D721Med (cell line): ENCODE results near the gene HLA-DOB.
"Not testable (repeated sequence)": the region's sequence is repeated elsewhere in the genome, so short reads cannot be mapped to it uniquely, and the experiment has no call there.

Source experiments
- DNase-seq: peaks from one replicate; pipeline ENCODE4 v3.0.0; 2011; ENCODE audit warnings: low spot score; ENCODE audit not compliant: insufficient read length
- FAIRE-seq: peaks from 2 replicates; lab custom pipeline; 2011; peaks lifted over from hg19 to GRCh38; lab: Jason Lieb, UNC
- CTCF ChIP-seq: IDR thresholded peaks from 2 replicates; pipeline ENCODE4 v1.5.1; 2012; ENCODE audit warnings: mild to moderate bottlenecking, control low read depth; ENCODE audit not compliant: insufficient read depth; ENCODE audit errors: missing control alignments

The HLA-DOB gene

DNA sequence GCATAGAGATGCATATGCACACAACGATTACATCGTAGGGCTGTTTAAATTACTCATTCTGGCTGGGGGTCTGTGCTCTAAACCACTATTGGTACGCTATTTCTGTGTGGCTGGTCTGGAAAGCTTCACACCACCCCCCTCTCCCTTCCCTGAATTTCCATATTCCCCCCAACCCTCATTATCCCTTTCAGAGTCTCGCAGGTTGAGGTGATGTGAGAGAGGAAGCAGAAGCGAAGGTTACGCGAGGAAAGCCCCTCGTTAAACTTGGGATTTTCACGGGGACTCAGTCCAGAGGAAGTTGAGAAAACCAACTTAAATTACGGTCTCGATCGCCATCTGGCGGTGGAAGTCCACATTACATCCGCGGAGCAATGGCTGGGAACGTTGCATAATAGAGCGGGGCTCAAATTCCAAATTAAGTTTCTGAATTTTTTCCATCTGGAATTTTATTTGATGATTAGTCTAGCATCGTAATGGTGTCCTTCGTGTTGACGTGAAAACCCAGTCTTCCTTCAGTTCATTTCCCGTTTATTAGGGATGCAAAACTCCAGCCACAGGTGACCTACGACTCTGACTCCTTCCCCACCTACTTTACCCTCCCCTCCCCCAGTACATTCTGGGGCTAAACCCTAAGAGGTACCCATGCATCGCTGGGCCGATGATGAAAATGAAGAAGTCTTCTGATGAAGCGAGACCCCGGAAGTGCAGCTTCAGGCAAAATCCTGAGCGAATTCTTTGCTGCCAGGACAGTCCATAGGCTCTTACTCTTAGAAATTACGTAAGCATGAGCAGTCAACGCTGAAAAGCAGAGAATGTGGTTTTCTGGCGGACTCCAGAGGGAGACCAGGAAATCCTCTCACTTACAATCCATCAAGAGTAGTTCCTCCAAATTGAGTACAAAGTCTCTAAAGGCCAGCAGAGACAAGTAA lies 19.7 kb downstream of the HLA-DOB start:
- DNase-seq = no peak
- TF ChIP-seq CTCF = peak; percentile 85
- no peak for FAIRE-seq

- no peak for TF ChIP-seq CTCF
- FAIRE-seq (no peak), DNase-seq (no peak)
Observed at GRCh38 chr6:32794510-32794909, 22.3 kb downstream of the HLA-DOB start.

GRCh38 chr6:32792901-32793435 lies 23.8 kb downstream of the HLA-DOB start:
- FAIRE-seq (no peak), DNase-seq (no peak)
- TF ChIP-seq CTCF = no peak

GRCh38 chr6:32790306-32790705 lies 26.5 kb downstream of the HLA-DOB start:
- no peak for TF ChIP-seq CTCF
- DNase-seq (no peak), FAIRE-seq (no peak)

DNA sequence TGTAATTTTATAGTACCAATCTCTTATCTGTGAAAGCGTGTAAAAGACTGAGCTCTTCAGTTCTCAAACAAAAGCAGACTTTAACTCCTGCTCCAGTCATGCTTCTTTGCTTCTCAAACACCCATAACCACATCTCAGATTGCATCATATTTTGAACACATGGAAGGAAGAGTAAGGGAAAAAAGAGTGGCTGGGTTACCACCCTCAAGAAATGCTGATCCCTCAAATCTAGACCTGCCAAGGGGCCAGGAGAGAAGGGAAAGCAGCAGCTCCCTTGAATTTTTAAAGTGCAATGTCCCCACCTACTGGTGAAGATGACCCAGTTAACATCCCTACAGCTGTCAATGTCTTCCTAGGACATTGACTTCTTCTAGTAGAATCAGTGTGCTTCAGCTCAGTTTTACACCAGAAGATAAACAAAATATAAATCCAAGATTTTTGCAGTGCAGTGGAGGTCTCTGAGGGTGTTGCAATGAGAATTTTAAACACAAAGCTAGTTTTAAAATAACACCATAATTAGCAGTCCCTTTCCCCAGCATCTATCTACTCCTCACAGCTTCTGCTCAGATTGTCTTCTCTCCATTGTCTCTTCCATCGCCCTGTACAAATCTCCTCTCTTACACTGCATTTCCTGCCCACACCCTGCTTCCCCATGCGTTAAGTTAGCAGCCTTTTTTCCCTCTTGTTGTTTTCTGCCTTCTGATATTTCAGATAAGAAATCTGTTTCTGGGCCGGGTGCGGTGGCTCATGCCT lies 30.8 kb downstream of the HLA-DOB start:
- DNase-seq = no peak
- no peak for FAIRE-seq
- peak; percentile 63 for TF ChIP-seq CTCF

DNA sequence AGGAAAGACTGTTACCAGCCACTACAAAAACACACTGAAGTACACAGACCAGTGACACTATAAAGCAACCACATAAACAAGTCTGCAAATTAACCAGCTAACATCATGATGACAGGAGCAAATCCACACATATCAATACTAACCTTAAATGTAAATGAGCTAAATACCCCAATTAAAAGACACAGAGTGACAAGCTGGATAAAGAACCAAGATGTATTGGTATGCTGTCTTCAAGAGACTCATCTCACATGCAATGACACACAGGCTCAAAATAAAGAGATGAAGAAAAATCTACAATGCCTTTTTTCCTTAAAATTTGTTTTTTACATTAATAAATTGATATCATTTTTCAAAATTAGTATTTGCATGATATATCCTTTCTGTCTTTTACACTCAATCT lies 33.9 kb downstream of the HLA-DOB start:
- not testable (repeated sequence) for DNase-seq, FAIRE-seq

DNA sequence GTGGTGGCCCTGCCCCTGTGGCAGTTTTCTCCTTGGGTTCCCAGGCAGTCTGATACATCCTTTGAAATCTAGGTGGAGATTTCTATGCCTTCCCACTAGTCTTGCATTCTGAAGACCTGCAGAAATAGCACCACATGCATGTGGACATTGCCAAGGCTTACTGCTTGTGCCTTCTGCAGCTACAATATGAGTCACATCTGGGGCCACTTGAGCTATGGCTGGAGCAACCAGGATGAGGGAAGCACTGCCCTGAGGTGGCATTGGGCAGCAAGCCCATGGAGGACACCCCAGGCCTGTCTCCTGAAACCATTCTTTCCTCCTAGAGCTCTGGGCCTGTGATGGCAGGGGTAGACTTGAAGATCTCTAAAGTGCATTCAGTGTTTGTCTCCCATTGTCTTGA lies 37.8 kb downstream of the HLA-DOB start:
- no peak for DNase-seq
- FAIRE-seq = no peak
- no peak for TF ChIP-seq CTCF
